ENCODE results near the gene PDGFRB.

GRCh38 chr5:150149618-150150017, 6.0 kb downstream of the PDGFRB start:
- TF ChIP-seq POLR2AphosphoS5 (IDR thresholded peaks at IDR 0.05; ENCODE audit: insufficient read depth in 1 of 2, low read depth in 1 of 2): no peak
- TF ChIP-seq, protein P1, sequence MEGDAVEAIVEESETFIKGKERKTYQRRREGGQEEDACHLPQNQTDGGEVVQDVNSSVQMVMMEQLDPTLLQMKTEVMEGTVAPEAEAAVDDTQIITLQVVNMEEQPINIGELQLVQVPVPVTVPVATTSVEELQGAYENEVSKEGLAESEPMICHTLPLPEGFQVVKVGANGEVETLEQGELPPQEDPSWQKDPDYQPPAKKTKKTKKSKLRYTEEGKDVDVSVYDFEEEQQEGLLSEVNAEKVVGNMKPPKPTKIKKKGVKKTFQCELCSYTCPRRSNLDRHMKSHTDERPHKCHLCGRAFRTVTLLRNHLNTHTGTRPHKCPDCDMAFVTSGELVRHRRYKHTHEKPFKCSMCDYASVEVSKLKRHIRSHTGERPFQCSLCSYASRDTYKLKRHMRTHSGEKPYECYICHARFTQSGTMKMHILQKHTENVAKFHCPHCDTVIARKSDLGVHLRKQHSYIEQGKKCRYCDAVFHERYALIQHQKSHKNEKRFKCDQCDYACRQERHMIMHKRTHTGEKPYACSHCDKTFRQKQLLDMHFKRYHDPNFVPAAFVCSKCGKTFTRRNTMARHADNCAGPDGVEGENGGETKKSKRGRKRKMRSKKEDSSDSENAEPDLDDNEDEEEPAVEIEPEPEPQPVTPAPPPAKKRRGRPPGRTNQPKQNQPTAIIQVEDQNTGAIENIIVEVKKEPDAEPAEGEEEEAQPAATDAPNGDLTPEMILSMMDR (IDR thresholded peaks at IDR 0.05): no peak
- no peak for TF ChIP-seq POLR2A (IDR thresholded peaks at IDR 0.05)

Data from vagina (tissue), 2 donors.